NOMO-1 (cell line): ENCODE data around the gene BCL11B.

Experiments used
- DNase-seq, 2 experiments: peaks; one replicate each; lab custom pipeline; 2025; ENCODE audit not compliant: unreplicated experiment in 2 of 2; lab: John Stamatoyannopoulos, UW

The BCL11B gene

DNA sequence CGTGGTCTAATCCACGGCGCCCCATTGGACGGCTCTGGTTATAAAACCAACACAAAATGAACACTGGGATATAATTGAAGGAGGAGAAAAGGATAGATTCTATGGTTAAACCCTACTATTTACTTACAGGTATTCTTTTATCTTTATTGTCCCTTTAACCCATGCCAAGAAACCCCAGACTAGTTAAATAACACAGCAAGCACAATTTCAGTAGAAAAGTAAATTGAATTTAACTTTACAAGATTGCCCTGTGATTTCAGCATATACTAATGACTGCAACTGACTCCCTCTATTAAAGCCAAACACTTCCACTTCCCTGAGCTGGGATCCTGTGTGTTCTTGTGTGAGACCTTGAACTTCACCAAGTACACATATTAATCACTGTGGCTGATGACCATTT lies 45.3 kb downstream of the BCL11B start:
- no peak for DNase-seq

DNA sequence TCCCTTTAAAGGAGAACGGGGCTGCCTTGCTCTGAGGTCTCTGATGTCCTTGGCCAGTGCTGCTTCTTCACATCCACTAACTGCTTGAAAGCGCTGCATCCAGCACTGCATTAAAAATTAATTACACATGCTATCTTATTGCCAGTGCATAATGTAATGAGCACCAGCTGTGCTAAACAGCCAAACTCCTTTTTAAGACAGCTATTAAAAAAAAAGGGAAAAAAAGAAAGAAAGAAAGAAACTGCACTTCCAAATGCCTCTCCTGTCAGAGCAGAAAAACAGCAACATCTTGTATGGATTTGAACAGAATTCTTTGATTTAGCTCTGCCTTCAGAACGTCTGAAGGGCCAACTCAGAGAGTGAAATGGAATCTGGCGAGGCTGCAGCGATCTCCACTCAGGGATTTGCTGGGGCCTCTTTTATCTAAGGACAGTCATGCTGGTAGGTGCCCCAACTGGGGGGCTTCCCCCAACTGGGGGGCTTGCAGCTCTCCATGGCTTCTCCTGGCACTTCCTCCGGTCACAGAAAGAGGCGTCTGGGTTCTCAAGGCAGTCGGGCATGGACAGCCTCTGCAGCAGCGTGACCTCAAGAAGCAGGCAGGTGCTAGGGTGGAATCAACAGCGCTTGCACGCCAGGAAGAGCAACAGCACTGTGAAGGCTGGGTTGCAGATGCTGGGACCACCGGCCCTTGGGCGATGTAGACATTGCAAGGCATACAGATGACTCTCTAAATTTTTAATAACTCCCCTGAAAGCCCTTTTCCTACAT lies 46.4 kb downstream of the BCL11B start:
- no peak for DNase-seq

DNA sequence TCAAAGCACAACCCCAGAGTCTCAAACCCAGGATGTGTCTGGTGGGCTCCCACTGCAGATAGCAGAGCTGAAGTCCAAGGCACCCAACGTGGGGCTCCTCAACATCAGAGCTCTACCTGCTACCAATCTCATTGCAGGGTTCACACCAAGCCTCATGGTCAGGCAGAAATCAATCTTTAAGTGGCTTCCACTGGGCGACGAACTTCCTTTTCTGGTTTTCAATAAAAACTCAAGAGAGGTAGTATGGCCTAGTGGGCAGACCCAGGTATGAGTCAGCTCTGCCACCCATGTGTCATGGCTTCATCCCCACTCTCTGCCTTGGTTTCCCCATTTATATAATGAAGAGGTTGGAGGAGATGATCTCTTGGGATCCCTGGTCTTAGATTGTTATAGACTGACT lies 47.0 kb downstream of the BCL11B start:
- DNase-seq, result no peak

DNA sequence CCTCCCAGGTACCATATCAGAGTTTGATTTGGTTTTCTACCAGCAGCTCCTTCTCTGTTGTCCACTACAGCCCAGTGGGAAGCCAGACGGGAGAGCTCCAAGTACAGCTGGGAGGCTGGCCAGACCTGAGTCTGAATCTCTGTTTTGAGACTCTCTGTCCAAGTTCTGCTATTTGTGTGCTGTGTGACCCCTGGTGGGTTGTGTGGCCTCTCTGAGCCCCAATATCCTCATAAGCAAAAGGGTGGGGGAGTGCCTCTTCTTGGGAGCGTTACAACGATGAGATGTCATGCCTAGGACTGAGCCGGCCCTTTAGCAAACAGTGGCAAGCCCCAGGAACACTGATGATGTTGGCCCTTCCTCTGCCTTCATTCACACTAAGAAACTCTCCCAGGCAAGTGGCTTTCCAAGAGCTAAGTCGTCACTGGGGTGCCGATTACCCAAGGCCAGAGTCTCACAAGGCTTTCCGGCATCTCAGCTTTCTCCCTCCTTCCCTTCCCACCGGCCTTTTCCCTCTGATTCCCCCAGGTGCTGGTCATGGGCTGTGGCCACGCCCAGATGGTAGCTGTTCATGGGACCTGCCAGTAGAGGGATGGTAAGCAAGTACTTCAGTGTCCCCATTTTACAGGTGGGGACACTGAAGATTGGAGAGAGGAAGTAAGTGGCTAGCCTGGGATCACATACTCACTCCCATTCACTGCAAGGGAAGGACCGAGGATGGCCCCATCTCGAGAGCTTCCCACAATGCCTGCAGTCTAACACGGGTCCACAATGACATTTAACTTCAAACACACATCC lies 47.7 kb downstream of the BCL11B start:
- no peak for DNase-seq

DNA sequence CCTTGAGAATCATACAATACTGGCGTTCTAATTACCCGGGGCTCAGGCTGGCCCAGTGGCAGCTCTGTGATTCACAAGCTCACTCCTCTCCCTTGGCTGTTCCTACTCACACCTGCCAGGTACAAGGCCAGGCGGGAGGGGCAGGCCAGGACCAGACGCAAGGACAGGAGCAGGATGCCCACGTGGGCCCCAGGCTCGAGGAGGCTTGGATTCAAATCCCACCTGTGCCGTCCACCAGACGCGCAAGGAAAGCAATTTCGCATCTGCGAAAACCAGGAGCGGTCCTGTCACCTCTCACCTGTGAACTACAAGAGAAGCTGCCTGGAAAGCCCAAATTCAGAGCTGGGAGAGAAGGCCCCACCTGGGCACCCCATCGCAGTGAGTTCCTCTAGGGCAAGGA lies 50.6 kb downstream of the BCL11B start:
- no peak for DNase-seq

DNA sequence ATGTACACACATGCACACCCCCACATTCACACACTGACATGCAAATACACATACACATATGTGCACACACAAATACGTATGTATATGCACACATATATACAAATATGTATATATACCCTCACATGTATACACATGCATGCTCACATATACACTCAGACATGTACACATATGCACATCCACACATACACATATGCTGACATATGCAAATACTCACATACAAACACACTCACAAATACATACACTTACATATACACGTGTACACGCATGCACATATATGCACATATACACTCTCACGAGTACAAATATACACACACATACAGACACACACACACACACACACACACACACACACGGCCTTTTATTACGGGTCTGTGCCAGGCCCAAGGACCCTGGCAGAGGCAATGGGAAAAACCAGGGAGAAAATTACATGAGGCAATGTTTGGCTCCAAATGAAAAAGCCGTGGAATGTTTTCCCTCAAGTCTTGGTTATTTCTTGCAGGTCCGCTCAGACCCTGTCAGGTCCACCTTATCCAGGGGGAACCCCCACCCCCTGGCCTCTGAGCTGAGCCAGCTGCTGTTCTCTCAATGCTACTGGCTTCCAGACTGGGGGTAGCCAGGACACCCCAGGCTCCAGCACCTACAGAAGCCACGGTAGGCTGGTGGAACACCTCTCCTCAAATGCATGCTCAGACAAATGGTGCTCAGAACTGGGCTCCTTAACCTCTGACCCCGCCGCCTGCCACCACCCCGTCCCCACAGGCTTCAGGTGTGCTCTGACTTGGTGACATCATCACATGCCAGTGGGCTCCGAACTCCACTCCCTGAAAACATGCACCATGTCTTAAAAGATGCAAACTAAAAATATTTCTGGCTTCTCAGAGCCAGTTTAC lies 54.7 kb downstream of the BCL11B start:
- DNase-seq, result no peak

DNA sequence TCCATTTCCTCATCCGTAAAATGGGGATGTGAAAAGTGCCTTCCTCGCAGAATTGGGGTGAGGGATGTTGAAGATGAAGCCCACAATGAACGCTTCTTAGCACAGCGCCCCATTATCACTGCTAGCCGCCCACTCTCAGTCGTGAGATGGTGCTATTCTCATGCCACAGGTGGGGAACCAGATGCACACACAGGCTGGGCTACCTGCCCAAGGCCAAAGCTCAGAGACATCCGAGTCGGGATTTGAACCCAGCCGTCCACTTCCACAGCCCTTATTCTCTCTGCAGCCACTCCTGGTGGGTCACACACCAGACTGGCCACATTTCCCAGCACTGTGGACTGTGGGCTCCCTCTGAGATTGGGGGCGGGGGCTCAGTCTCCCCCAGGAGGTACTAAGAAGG lies 55.8 kb downstream of the BCL11B start:
- DNase-seq, result no peak

DNA sequence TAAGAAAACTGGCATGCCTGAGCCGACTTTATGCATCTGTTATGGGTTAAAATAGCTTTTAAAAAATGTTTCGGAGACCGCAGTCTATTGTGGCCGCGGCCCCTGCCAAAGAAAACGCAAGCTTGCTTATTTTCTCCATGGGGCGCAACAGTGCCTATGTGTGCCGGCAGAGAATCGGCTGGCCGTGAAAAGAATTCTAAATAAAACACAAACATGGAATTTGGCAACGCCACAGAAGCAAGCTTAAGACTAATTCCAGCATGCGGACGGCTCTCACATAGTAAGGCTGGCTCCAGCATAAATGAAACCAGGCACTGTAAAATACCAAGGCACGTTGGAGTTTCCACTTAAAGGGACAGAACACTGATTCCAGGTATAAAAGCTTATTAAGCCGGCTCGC lies 56.7 kb downstream of the BCL11B start:
- no peak for DNase-seq

DNA sequence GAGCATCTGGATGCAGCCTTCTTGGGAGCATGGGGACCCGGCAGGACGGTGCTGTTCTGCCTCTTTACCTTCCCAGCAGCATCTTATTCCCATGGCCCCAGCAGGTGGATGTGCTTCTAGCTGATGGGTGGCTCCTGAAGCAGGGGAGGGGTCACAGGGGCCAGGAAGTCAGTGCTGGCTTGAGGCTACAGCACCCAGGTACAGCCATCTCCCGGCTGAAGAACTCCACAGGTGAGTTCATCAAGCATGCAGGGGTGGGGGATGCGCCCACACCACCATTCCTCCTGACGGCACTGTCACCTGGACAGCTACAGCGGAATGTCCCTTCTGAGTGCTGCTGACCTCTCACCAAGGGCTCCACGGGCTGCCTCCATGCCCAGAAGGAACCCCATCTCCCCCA lies 57.3 kb downstream of the BCL11B start:
- no peak for DNase-seq

DNA sequence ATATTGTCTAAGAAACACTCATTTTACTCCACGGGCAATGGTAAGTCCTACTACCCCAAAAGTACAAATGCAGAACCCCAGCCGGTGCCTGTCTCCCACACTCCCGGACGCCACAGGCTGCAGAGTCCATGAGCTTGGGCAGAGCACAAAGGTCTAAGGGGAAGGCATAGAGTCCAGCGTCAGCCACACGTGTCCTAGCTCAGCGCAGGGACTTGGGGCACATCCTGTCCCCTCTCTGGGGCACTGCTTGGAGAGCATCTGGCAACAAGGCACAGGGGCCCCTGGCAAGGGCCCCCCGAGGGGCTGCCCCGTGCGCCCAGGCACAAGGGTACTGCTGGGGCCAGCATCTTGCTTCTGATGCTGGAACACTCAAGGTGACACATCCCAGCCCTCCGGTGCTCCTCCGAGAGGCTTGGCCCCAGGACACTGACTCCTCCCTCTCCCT lies 58.4 kb downstream of the BCL11B start:
- DNase-seq, result no peak

DNA sequence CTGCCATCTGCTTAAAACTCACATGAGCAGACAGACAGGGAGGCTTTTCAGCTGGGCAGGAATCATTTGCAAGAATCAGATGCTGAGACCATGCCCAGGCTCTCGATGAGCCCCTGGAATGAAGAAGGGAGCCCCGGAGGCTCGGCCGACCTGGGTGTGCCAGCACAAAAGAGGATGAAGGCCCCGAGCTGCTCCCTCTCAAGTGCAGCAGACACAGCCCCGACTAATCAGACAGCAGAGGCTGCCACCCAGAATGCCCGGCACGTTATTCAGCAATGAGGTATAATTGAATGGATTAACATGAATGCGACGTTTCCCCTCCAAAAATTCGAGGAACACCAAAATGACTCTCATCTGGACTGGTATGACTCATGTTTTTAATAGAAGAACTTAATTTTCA lies 58.9 kb downstream of the BCL11B start:
- DNase-seq, result no peak

DNA sequence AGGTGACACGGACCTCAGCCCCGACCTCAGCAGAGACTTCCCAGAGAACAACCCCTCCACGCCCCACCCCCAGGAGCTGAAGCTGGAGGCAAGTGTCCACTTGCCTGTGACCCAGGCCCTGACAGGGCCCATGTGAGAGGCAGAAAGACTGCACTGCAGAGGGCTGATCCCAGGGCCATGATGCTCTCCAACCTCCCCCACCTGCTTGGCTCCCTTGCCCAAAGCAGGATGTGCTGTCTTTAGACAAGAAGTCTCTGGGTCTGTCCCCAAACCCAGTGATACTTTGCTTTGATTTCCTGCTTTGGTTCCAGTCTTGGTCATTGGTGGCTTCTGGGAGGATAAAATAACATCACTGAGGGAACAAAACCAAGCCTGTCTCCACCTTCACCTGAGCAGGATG lies 59.4 kb downstream of the BCL11B start:
- DNase-seq, result no peak

DNA sequence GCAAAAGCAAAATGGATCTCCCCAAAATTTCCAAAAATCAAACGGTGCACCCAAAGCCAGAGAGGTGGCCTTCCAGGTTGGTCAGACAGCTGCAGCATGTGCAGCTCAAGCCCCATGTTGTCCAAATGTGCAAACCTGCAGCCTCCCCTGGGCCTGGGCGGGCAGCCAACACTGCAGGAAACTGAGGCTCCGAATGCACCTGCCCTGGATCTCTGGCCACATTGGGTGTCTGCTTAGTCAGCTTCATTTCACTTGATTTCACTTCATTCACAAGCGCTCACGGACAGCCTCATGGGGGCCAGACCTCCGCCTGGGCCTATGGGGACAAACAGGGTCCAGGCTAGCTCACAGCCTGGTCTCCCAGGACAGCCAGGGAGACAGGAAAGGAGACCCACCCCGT lies 59.8 kb downstream of the BCL11B start:
- DNase-seq, result no peak

DNA sequence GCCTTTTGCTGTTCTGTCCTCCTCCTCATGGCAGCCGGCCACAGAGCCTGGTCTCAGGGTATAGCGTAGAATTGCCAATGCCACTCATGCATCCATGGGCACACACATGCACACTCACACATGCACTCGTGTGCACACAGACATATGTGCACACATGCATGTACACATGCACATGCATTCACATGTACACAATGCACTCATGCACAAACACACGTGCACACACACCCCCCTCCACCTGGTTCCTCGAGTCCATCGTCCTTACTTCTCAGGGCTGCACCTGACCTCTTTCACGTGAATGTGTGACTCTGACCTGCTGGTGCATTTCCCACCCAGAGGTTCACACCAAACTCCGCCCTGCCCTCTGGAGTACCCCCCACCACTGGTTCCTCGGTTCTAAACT lies 60.6 kb downstream of the BCL11B start:
- DNase-seq, result no peak

DNA sequence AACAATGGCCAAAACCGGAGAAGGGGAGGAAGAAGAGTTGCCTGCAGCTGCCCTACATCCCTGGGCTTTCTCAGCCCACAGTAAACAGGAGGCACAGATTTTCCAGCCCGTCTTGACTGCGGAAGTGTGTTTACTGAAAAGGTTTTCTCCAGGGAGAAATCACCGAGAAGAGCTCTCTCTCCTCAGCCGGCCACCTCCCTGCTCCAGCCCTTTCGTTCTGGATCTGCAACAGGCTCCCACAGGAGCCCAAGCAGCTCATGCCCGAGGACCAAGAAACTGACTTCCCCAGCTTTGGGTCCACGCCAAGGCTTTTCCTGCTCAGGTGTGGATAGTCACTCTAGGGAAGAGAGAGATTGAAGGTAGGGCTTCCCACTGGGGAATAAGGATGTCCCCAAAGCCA lies 61.7 kb downstream of the BCL11B start:
- no peak for DNase-seq

DNA sequence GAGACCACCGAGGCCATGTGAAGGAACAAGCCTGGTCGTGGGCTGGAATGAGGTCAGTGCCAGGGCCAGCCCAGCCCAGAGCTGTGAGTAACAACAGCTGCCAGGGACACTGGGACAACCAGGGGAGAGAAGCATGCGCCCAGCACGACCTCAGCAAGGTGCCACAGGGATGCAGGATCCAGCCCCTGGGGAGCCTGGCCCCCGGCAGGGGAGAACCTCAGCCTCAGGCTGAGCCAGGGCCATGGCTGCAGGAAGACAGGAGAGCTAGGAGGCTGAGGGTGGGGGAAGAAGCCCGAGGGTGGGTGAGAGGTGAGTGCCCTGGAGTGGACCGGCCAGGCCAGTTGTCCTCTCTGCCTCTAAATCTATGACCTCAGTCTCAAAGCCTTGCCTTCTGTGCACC lies 62.6 kb downstream of the BCL11B start:
- no peak for DNase-seq

DNA sequence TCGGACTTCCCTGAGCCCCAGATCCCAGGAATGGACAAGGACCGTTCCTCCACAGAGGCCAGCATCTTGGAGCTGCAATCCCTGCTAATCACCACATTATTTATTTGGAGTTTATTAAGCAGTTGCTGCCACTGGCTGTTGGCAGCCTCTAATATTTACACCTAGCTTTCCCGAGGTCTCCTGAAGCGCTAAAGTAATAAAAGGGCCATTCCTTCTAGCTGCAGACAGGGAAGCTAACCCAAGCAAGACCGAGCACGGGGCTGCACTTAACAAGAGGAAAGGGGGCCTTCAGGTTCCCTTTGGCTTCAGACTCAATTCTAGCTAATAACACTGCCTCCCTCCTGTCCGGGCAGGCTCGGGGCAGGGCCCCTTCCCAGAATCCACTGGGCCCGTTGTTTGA lies 63.7 kb downstream of the BCL11B start:
- DNase-seq, result no peak

DNA sequence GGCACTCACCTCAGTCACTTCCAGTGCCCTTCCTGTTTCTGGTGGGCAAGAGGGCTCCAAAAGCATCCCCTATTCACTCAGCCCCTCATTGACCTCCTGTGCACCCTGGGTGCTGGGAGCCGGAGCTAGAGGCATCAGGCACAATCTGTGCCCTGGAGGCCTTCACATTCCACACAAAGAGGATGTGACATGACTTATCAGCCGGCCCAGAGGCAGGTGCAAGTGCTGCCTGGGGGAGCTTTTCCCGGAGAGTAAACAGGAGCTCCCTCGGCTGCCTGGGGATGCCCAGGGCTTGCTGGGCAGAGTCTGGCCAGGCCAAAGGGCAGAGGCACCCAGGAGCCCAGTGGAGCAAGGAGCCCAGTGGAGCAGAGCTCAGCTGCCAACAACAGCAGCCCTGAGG lies 64.5 kb downstream of the BCL11B start:
- DNase-seq, result no peak

DNA sequence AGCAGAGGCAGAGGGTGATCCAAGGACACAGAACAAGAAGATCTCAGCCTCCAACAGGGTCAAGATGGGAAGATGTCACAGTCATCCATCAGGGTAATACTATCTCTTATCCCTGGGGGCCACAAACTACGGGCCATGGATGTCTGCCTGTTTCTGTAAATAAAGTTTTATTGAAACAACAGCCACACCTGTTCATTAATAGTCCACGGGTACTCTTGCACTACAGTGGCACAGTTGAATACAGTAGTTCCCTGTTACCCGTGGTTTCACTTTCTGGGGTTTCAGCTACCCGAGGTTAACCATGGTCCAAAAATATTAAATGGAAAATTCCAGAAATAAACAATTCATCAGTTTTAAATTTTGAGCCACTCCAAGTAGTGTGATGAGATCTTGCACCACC lies 65.9 kb downstream of the BCL11B start:
- no peak for DNase-seq

DNA sequence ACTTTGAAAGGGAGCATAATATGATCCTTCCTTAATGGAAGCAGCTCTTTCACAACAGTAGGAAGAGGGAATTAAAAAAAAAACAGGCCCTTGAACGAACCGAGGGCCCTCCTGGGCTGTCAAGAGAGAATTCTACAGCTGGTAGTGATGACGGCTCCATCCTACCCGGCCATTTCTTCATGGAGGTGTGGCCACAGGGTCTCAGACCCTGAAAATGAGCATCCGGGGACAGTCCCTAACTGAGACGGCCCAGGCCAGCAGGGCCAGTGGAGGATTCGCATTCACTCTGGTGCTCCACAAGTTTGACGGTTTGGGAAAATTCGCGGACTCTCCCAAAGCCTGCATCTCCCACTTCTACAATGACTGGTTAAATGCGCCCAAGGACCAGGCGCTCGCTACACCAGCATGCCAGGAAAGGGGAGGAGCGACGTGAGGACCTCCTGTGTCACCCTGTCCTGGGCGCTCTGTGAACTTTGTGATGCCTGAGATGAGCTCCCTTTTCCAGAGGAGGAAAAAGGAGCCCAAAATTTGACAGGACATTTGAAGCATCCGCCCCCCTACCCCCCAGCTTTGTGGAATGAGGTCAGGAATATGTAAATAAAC lies 66.8 kb downstream of the BCL11B start:
- DNase-seq, result no peak

DNA sequence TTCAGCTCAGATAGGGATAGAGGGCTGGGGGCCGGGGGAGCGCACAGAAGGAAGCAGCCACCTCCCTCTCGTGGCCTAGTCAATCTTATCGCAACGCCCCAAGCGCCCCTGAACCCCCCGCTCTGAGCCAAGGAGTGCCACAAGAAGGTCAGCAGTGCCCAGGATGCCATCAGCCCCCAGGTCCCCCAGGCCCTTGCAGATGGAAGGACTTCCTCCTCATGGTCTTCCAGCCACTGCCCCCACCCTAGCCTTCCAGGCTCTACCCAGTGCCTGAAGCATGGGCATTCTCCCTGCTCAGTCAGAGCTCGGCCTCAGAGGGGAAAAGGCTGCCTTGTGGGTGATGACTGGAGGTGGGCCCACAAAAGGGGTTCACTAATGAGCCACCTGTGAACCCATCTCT lies 68.2 kb downstream of the BCL11B start:
- no peak for DNase-seq
